Measurements from ENCODE around the gene SPAG16. TPM values are rescaled to one million over a fixed set of nuclear protein-coding genes. Genes with fewer than 3 reads are reported as not detected.

The SPAG16 gene
- total and polyA plus RNA-seq, 2 donors (not counting 1 experiment from before 2014, with no cell fraction given) = 3.4 to 8.6 TPM

GRCh38 chr2:213476641-213477040, 192.4 kb downstream of the SPAG16 start:
- no peaks in the 10 kb centered on the region for H3K4me1 Mint-ChIP-seq
- H3K4me1 ChIP-seq (ENCODE audit: control insufficient read depth in 2 of 2, insufficient read depth in 2 of 2, low read length in 2 of 2) = no peaks in the 10 kb centered on the region
- no peak overlapping the region for H3K27ac ChIP-seq (ENCODE audit: low read length in 2 of 2)
- H3K4me3 ChIP-seq (ENCODE audit: control extremely low read depth in 1 of 5, extremely low read depth in 1 of 5, insufficient read depth in 1 of 5, low read depth in 2 of 5, low read length in 4 of 5) = no peak overlapping the region
- no peak overlapping the region for H3K9ac ChIP-seq (ENCODE audit: low read length)
- H3K79me2 ChIP-seq (ENCODE audit: control insufficient read depth, insufficient read depth, low read length) = no peaks in the 10 kb centered on the region
- H2AFZ ChIP-seq (ENCODE audit: insufficient read depth, low read depth, low read length, poor library complexity, severe bottlenecking) = no peak overlapping the region
- DNase-seq (no peak), ATAC-seq (ENCODE audit: low read depth) (no peak)
- H4K20me1 ChIP-seq (ENCODE audit: control insufficient read depth, insufficient read depth, low read length, poor library complexity, severe bottlenecking) = no peaks in the 10 kb centered on the region
- H3K27me3 ChIP-seq (replicated peaks in 1 of 4; ENCODE audit: control extremely low read depth in 1 of 4, control insufficient read depth in 3 of 4, insufficient read depth in 4 of 4, low read length in 3 of 4) = no peaks in the 10 kb centered on the region
- CTCF ChIA-PET = no interaction called here
- intact Hi-C loops (cut with micrococcal nuclease) = no loop called here
- WGBS (ENCODE audit: insufficient coverage) = 80% methylated on average over 3 of the region's 4 CpGs
- POLR2A ChIA-PET = no interaction called here
- H3K27ac Mint-ChIP-seq = no peak overlapping the region
- no peak for TF ChIP-seq EZH2 (IDR thresholded peaks at IDR 0.05; ENCODE audit: borderline replicate concordance, insufficient read depth, low read depth, low read length, poor library complexity, severe bottlenecking)
- no peak for TF ChIP-seq CTCF (IDR thresholded peaks at IDR 0.05)
- H3K4me2 ChIP-seq (replicated peaks; ENCODE audit: low read depth, low read length, poor library complexity, severe bottlenecking) = no peak overlapping the region
- H3K9me3 ChIP-seq (ENCODE audit: control extremely low read depth in 1 of 3, control insufficient read depth in 2 of 3, insufficient read depth in 1 of 3, low read length in 2 of 3) = peaks cover 0 to 15% (median 3%) of the 10 kb centered on the region in 3 donors
- no peaks in the 10 kb centered on the region for H3K36me3 ChIP-seq (replicated peaks in 1 of 2; ENCODE audit: control extremely low read depth in 1 of 2, control insufficient read depth in 1 of 2, extremely low read depth in 1 of 2, insufficient read depth in 2 of 2, low read length in 1 of 2)
- H3K4me3 Mint-ChIP-seq = no peak overlapping the region
- peaks cover 13% of the 10 kb centered on the region for H3K9me3 Mint-ChIP-seq (ENCODE audit: insufficient read depth)
- no peaks in the 10 kb centered on the region for H3K27me3 Mint-ChIP-seq

- Histone ChIP-seq H3K27me3 (replicated peaks in 1 of 4; ENCODE audit: control extremely low read depth in 1 of 4, control insufficient read depth in 3 of 4, insufficient read depth in 4 of 4, low read length in 3 of 4) (no peaks in the 10 kb centered on the region), H3K4me1 (ENCODE audit: control insufficient read depth in 2 of 2, insufficient read depth in 2 of 2, low read length in 2 of 2) (no peaks in the 10 kb centered on the region), H3K27ac (ENCODE audit: low read length in 2 of 2) (no peak overlapping the region), H3K79me2 (ENCODE audit: control insufficient read depth, insufficient read depth, low read length) (no peaks in the 10 kb centered on the region), H4K20me1 (ENCODE audit: control insufficient read depth, insufficient read depth, low read length, poor library complexity, severe bottlenecking) (no peaks in the 10 kb centered on the region), H3K9me3 (ENCODE audit: control extremely low read depth in 1 of 3, control insufficient read depth in 2 of 3, insufficient read depth in 1 of 3, low read length in 2 of 3) (no peaks in the 10 kb centered on the region), H3K36me3 (replicated peaks in 1 of 2; ENCODE audit: control extremely low read depth in 1 of 2, control insufficient read depth in 1 of 2, extremely low read depth in 1 of 2, insufficient read depth in 2 of 2, low read length in 1 of 2) (no peaks in the 10 kb centered on the region), H3K4me3 (ENCODE audit: control extremely low read depth in 1 of 5, extremely low read depth in 1 of 5, insufficient read depth in 1 of 5, low read depth in 2 of 5, low read length in 4 of 5) (no peak overlapping the region), H3K4me2 (replicated peaks; ENCODE audit: low read depth, low read length, poor library complexity, severe bottlenecking) (no peak overlapping the region), H2AFZ (ENCODE audit: insufficient read depth, low read depth, low read length, poor library complexity, severe bottlenecking) (no peak overlapping the region), H3K9ac (ENCODE audit: low read length) (no peak overlapping the region)
- Mint-ChIP-seq H3K9me3 (ENCODE audit: insufficient read depth) (no peaks in the 10 kb centered on the region), H3K4me1 (no peaks in the 10 kb centered on the region), H3K4me3 (no peak overlapping the region), H3K27ac (no peak overlapping the region), H3K27me3 (no peaks in the 10 kb centered on the region)
- no peak for ATAC-seq (ENCODE audit: low read depth)
- no peak for DNase-seq
- ChIA-PET POLR2A (no interaction called here), CTCF (no interaction called here)
- intact Hi-C loops (cut with micrococcal nuclease) = no loop called here
- TF ChIP-seq EZH2 (IDR thresholded peaks at IDR 0.05; ENCODE audit: borderline replicate concordance, insufficient read depth, low read depth, low read length, poor library complexity, severe bottlenecking) = no peak
- TF ChIP-seq CTCF (IDR thresholded peaks at IDR 0.05) = no peak
Measured at GRCh38 chr2:213490087-213490486, 205.8 kb downstream of the SPAG16 start.

Measured in B cell (primary cell).